Measurements from ENCODE around the gene IGF2BP2. TPM values are rescaled to one million over a fixed set of nuclear protein-coding genes. Genes with fewer than 3 reads are reported as not detected.

The IGF2BP2 gene
- total and polyA plus RNA-seq, 9 of the 15 experiments (the other 6 are each of a cell fraction or from before 2014, with no cell fraction given) = 3.2 to 59.6 (median 30.5) TPM

GRCh38 chr3:185866995-185867394 is 42.2 kb upstream of the IGF2BP2 start:
- FAIRE-seq (no peak), DNase-seq (ENCODE audit: extremely low read depth in 1 of 4, low spot score in 3 of 4) (no peak), ATAC-seq (no peak)
- ChIA-PET CTCF (ENCODE audit: low intra/inter-chr PET ratio) (no interaction called here), POLR2A (interaction anchor here (0.6 kb wide), 1 partner anchor 51 kb away, joined by 3 read pairs; no protein-coding TSS in a partner anchor)
- Histone ChIP-seq H3K4me1 (replicated peaks in 1 of 2; ENCODE audit: control insufficient read depth in 2 of 2, insufficient read depth in 2 of 2, low read length in 2 of 2) (no peaks in the 10 kb centered on the region; a peak in 1 of 5 replicates), H3K9ac (ENCODE audit: insufficient read depth in 1 of 2, low read depth in 2 of 2, low read length in 2 of 2) (no peak overlapping the region), H2AFZ (ENCODE audit: low read depth, low read length) (no peak overlapping the region), H3K4me2 (ENCODE audit: insufficient read depth, low read length) (no peak overlapping the region), H3K9me3 (replicated peaks; ENCODE audit: control insufficient read depth, insufficient read depth, low read depth, low read length) (no peaks in the 10 kb centered on the region), H3K27ac (ENCODE audit: extremely low read depth, low read depth, low read length) (no peak overlapping the region), H3K9me1 (ENCODE audit: control insufficient read depth, insufficient read depth, low read length) (no peaks in the 10 kb centered on the region), H4K20me1 (replicated peaks; ENCODE audit: control insufficient read depth, insufficient read depth, low read length) (no peaks in the 10 kb centered on the region), H3K79me2 (ENCODE audit: control insufficient read depth, insufficient read depth, low read length) (no peaks in the 10 kb centered on the region), H3K27me3 (ENCODE audit: control insufficient read depth in 2 of 2, insufficient read depth in 2 of 2, low read length in 2 of 2) (peaks cover 0 to 3% of the 10 kb centered on the region in 2 experiments; a peak in 1 of 5 replicates), H3K36me3 (ENCODE audit: control insufficient read depth, insufficient read depth, low read length) (no peaks in the 10 kb centered on the region), H3K4me3 (no peak overlapping the region)
- in situ Hi-C loops (cut with MboI) = no loop called here
- intact Hi-C loops (cut with micrococcal nuclease) = no loop called here
- TF ChIP-seq CHD1 (IDR thresholded peaks at IDR 0.05; ENCODE audit: low read length) (no peak), KDM4B (IDR thresholded peaks at IDR 0.05; ENCODE audit: borderline replicate concordance in 2 of 2, low read depth in 1 of 2) (no peak), NFRKB (IDR thresholded peaks at IDR 0.05; ENCODE audit: low read depth) (no peak), ZNF274 (IDR thresholded peaks at IDR 0.05; ENCODE audit: borderline replicate concordance, low read depth, low read length) (no peak), TCF15 (CRISPR knock-in tag; IDR thresholded peaks at IDR 0.05) (no peak), ZNF668 (CRISPR knock-in tag; IDR thresholded peaks at IDR 0.05) (no peak), PRDM10 (IDR thresholded peaks at IDR 0.05; ENCODE audit: partially characterized antibody) (no peak), ZNF224 (CRISPR knock-in tag; IDR thresholded peaks at IDR 0.05) (no peak), MTA2 (IDR thresholded peaks at IDR 0.05; ENCODE audit: low read depth) (no peak)
- no TSS peak for BruUV-seq (replicated peaks)
